ENCODE measurements around the gene FBLL1. TPM values are rescaled to one million over a fixed set of nuclear protein-coding genes. Genes with fewer than 3 reads are reported as not detected.
A peak's percentile ranks its signal among the peaks of the same experiment; 100 is the strongest.

The FBLL1 gene
- total RNA-seq, 3 donors from 2014 or later (not counting 1 experiment from before 2014, with no cell fraction given) = not detected

DNA sequence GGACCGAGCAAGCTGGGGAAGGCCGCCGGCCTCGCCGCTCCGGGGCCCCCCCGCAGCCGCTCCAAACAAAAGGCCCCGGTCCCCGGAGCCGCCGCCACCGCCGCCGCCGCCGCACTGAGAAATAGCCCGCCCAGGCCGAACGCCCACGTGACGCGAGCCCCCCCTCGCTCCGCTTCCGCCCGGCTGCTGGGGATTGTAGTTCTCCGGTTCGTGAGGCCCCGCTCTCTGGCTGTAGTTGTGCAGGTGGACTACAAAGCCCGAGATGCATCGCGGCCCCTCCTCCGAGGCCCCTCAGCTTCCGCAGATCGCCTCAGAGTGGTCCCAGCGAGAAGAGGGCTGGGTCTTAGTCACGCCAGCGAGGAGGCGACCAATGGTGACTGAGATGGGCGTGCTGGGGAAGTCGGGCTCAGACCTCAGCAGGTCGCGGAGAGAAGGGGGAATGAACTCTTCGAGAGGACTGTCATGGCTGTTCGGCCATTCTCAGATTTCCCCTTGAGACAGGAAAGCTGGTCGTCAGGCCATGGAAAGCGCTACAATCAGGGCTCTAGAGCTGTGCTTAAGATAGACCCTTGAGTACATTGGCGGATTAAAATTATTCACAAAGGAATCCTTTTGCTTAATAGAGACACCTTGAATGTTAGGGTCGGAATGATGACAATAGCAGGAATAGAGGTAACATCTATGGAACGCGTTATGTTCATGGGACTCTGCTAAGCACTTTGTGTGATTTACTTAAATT is 50.6 kb downstream of the FBLL1 start:
- DNase-seq (peak; percentile 96 to 98), ATAC-seq (peak; percentile 93 to 98 (median 93))
- intact Hi-C loops (cut with micrococcal nuclease) = loop anchor here (1.0 to 5.0 kb wide), 3 partner anchors 33 to 1753 kb away; partner anchors contain the start of gene RARS1
- Histone ChIP-seq H3K9me3 (ENCODE audit: control insufficient read depth, insufficient read depth, low read length) (no peaks in the 10 kb centered on the region), H3K4me3 (ENCODE audit: low read length) (peak overlapping the region; percentile 48), H3K27ac (ENCODE audit: low read length) (peak overlapping the region; percentile 94), H3K4me1 (ENCODE audit: control insufficient read depth, insufficient read depth, low read length) (peaks cover 22% of the 10 kb centered on the region), H3K36me3 (ENCODE audit: control insufficient read depth, insufficient read depth, low read length) (no peaks in the 10 kb centered on the region), H3K27me3 (ENCODE audit: control insufficient read depth, insufficient read depth, low read length) (no peaks in the 10 kb centered on the region)
- Mint-ChIP-seq H3K36me3 (no peaks in the 10 kb centered on the region), H3K9me3 (no peaks in the 10 kb centered on the region), H3K27ac (peak overlapping the region; percentile 95 to 99), H3K4me1 (peaks cover 45 to 48% of the 10 kb centered on the region in 2 donors), H3K4me3 (peak overlapping the region; percentile 93), H3K27me3 (ENCODE audit: low read depth in 2 of 2) (peaks cover 0 to 7% of the 10 kb centered on the region in 2 donors)
- TF ChIP-seq, protein P1, sequence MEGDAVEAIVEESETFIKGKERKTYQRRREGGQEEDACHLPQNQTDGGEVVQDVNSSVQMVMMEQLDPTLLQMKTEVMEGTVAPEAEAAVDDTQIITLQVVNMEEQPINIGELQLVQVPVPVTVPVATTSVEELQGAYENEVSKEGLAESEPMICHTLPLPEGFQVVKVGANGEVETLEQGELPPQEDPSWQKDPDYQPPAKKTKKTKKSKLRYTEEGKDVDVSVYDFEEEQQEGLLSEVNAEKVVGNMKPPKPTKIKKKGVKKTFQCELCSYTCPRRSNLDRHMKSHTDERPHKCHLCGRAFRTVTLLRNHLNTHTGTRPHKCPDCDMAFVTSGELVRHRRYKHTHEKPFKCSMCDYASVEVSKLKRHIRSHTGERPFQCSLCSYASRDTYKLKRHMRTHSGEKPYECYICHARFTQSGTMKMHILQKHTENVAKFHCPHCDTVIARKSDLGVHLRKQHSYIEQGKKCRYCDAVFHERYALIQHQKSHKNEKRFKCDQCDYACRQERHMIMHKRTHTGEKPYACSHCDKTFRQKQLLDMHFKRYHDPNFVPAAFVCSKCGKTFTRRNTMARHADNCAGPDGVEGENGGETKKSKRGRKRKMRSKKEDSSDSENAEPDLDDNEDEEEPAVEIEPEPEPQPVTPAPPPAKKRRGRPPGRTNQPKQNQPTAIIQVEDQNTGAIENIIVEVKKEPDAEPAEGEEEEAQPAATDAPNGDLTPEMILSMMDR (IDR thresholded peaks at IDR 0.05) = no peak
- WGBS (ENCODE audit: insufficient coverage) = 3% methylated on average over 52 of the region's 52 CpGs

DNA sequence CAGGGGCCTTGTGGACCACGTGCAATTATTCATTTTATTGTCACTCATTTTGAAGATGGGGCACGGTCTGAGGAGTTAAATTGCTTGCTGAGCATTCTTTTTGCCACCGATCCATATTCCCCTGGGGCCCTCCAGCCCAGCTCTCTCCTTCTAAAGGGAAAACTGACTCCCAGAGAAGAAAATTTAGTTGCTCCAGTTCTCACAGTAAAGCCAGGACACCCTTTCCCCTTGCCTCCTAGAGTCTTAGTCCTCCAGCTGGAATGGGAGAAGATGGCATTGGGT is 51.1 kb downstream of the FBLL1 start:
- ATAC-seq = no peak
- no peaks in the 10 kb centered on the region for H3K9me3 ChIP-seq (ENCODE audit: control insufficient read depth, insufficient read depth, low read length)
- TF ChIP-seq, protein P1 (IDR thresholded peaks at IDR 0.05) = no peak

More for the DNA sequence above, 51.1 kb downstream of the FBLL1 start:
- peak overlapping the region; percentile 48 for H3K4me3 ChIP-seq (ENCODE audit: low read length)
- no peaks in the 10 kb centered on the region for H3K27me3 ChIP-seq (ENCODE audit: control insufficient read depth, insufficient read depth, low read length)
- Mint-ChIP-seq H3K4me1 (peaks cover 42 to 43% of the 10 kb centered on the region in 2 donors), H3K9me3 (no peaks in the 10 kb centered on the region), H3K27me3 (ENCODE audit: low read depth in 2 of 2) (peaks cover 3 to 8% of the 10 kb centered on the region in 2 donors), H3K36me3 (no peaks in the 10 kb centered on the region), H3K27ac (peak overlapping the region; percentile 95 to 99), H3K4me3 (peak overlapping the region; percentile 93)
- 71% methylated on average over 3 of the region's 3 CpGs for WGBS (ENCODE audit: insufficient coverage)
- no peaks in the 10 kb centered on the region for H3K36me3 ChIP-seq (ENCODE audit: control insufficient read depth, insufficient read depth, low read length)
- intact Hi-C loops (cut with micrococcal nuclease) = no loop called here
- peak overlapping the region; percentile 94 for H3K27ac ChIP-seq (ENCODE audit: low read length)
- DNase-seq = no peak
- peaks cover 22% of the 10 kb centered on the region for H3K4me1 ChIP-seq (ENCODE audit: control insufficient read depth, insufficient read depth, low read length)

Other genes starting within 250 kb of the FBLL1 start
- under 1 TPM; 0.42 to 0.66 (median 0.53) TPM for gene WWC1, start 237.7 kb upstream of the FBLL1 start, total RNA-seq
- 10 to 100 TPM; 51.0 to 53.2 (median 52.5) TPM for gene RARS1, start 42.8 kb upstream of the FBLL1 start, total RNA-seq
- gene PANK3, start 50.1 kb downstream of the FBLL1 start, total RNA-seq = 10 to 100 TPM; 39.7 to 50.0 (median 46.9) TPM